ENCODE results near the gene PEAK3.

The PEAK3 gene, protein sequence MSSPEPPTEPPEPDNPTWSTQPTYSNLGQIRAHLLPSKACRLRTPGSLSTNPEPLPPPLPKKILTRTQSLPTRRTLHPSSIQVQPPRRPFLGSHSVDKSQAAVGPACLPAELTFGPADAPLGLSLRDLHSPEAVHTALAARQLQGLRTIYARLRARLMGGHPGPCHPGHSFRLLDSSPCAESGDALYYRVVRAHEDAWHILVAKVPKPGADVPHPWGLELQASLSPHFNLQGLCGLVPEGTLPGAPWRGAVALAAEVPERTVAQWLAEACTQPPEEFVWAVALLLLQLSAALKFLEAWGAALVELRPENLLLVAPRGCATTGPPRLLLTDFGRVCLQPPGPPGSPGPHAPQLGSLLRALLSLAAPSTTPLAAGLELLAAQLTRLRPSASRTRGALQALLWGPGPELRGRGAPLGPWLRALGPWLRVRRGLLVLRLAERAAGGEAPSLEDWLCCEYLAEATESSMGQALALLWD

DNA sequence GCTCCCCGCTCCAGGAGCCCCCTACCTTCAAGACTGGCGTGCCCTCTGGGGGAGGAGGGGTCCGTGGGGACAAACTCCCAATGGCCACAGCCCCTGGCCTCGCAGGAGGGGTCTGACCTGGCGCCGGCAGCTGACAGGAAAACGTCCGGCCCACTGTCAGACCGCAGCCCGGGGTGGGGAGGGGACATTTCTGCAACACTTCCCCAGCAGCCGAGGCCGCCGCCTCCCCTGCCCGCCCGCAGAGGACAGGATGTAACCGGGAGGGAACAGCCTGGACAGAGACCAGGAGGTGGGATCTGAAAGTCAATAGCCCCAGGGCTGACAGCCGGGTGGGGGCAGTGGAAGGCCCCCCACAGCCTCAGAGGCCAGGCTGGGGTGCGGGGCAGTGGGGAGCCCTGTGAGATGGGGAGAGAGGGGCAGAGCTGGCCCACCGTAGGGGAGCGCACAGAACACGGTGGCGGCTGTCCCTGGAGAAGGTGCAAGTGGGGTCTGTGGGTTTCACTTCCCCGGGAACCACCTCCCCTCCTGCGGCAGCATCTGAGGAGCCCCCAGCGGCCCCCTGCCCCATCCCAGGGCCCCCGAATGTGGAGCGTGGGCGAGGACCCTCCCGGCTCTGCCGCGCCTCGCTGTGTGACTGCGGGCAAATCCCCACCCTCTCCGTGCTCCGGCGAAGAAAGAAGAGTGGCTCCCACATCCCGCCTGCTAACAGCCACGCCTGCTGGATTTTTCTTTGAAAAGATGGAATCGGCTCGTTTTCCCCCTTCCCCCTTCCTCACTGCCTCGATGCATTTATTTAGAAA is at the start of gene PEAK3:
PEAK3 (minus strand) TSS at position 114 of the 800 bp plus-strand sequence. CDS start 1,244 bp downstream, outside the sequence.
- no peak for DNase-seq (ENCODE audit: low read depth in 1 of 2, low spot score in 1 of 2)

DNA sequence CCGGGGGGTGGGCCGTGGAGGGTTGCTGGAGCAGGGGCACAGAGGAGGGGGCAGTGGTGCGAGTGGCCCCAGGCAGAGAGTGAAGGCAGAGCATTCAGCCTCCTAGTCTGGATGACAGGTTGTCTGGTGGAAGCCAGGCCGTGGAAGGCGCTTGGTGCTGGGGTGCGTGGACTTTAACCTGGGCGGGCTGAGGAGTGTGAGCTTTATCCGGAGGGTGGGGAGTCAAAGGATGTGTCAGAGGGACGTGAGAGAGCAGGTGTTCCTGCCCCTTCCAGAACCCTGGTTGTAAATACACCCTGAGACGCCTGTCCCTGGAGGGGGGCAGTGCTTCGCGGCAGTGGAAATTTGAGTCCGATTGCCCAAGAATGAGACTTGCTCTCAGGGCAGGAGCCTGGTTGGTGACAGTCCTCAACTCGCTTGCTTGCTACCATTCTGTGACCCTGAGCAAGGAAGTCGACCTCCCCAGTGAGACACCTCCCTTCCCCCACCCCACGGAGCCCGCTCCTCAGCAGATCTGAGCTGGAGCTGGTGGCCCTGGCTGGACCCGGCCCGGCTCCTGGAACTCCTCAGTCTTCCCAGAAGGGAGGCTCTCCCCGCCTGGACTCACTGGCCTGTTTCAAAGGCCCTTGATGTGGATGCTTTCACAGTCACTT is 48.8 kb upstream of the PEAK3 start:
- DNase-seq (ENCODE audit: low read depth in 1 of 2, low spot score in 1 of 2) = no peak

DNA sequence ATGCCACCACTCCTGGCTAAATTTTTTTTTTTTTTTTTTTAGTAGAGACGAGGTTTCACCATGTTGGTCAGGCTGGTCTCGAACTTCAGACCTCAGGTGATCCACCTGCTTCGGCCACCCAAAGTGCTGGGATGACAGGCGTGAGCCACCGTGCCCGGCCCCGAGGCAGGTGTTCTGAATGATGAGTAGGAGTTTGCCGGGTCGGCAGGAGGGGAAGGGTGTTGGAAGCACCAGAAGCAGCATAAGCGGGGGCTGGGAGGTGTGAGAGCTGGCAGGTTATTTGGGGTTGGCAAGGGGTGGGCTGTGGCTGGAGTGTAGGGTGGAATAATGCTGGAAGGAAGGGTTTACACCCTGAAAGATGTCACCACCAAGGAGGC is 48.3 kb upstream of the PEAK3 start:
- no peak for DNase-seq (ENCODE audit: low read depth in 1 of 2, low spot score in 1 of 2)

DNA sequence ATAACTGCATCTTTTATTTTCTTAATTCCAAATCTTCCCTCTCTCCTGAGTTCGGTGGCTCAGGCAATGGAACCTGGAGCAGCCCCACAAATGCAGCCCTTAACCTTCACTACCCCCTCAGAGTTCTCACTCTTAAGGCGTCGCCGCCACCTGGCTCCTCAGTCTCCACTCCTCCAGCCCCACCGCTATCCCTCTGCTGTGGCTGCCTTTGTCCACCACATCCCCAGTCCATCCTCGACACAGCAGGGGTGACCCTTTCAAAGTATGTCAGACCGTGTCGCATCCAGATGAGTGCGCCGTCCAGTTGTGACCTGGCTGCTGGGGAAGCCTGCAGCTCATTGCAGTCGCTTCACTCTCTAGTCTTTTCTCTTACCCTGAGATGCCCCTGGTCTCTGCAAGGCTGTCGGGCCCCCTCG is 47.5 kb upstream of the PEAK3 start:
- DNase-seq (ENCODE audit: low read depth in 1 of 2, low spot score in 1 of 2) = no peak

DNA sequence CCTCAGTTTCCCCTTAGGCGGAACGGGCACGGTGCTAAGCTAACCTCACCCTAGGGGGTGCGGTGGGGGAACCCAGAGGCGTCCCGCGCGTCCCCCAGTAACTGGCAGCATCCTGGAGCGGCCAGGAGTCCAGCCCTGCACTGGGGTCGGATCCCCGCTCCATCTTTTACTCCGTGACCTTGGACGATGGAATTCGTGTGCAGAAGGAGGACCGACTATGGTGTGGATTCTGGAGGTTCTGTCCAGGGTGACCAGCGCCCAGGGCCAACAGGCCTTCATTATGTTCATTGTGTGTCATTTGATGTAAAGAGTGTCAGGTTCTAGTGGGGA is 47.1 kb upstream of the PEAK3 start:
- DNase-seq (ENCODE audit: low read depth in 1 of 2, low spot score in 1 of 2) = no peak

DNA sequence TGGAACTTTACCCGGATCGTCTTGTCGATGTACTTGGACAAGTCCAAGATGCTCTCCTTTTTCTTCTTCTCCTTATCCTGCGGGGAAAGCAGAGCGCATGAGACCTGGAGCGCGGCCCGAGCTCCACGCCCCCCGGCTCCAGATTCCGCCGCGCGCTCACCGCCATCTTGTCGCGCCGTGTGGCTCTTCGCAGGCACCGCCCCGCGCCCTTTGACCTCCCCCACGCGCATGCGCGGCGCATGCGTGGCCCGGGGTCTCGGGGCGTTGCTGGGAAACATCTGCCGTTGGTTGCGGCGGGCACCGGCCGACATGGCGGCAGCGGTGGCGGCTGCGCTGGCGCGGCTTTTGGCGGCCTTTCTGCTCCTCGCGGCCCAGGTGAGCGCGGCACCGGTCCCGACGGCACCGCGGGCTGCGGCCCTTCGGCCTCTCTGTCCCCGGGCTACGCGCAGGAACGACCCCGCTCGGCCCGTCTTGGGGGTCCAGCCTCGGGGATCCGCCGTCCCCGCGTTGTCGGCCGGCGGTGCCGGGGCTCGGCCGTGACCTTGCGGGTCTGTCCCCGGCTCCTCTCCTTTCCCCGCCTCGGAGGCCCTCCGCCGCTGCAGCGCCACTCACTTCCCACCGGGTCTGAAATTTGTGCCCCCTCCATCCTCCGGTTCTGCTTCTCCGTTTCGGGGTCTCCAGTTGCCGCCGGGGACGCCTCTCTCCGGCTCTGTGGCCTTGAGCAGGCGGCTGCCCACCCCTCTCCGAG is 46.6 kb upstream of the PEAK3 start, which contains the start of the genes LSM7 and SPPL2B:
LSM7 (minus strand) TSS at position 186 of the 748 bp plus-strand sequence; CDS start at position 166, 20 bp downstream.
SPPL2B (plus strand) TSS at position 284 of the 748 bp plus-strand sequence; CDS start at position 310, 26 bp downstream.
- DNase-seq (ENCODE audit: low read depth in 1 of 2, low spot score in 1 of 2) = peak; percentile 90 to 94

- no peak for DNase-seq (ENCODE audit: low read depth in 1 of 2, low spot score in 1 of 2)
Measured at GRCh38 chr19:2327773-2328400, 45.9 kb upstream of the PEAK3 start.

GRCh38 chr19:2326699-2327360 is 44.9 kb upstream of the PEAK3 start:
- DNase-seq (ENCODE audit: low read depth in 1 of 2, low spot score in 1 of 2) = no peak

- DNase-seq (ENCODE audit: low read depth in 1 of 2, low spot score in 1 of 2) = no peak
Measured at GRCh38 chr19:2325281-2326046, 43.5 kb upstream of the PEAK3 start.

GRCh38 chr19:2324220-2324948 is 42.4 kb upstream of the PEAK3 start:
- DNase-seq (ENCODE audit: low read depth in 1 of 2, low spot score in 1 of 2) = no peak

DNA sequence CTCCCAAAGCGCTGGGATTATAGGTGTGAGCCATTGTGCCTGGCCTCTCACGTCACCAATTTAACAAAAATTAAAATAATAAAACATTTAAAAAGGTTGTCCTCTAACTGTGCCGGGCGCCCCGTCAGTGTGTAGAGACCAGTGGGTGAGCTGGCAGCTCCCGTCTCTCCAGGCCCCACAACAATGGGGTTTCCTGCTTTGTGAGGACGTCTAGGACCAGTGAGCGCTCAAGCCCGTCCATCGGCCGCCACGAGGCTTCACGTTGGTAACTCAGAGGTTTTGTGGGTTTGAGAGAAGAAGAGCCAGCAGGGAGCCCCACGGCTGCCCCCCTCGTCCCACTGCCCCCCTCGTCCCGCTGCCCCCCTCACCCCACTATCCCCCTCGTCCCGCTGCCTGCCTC is 41.7 kb upstream of the PEAK3 start:
- no peak for DNase-seq (ENCODE audit: low read depth in 1 of 2, low spot score in 1 of 2)

DNA sequence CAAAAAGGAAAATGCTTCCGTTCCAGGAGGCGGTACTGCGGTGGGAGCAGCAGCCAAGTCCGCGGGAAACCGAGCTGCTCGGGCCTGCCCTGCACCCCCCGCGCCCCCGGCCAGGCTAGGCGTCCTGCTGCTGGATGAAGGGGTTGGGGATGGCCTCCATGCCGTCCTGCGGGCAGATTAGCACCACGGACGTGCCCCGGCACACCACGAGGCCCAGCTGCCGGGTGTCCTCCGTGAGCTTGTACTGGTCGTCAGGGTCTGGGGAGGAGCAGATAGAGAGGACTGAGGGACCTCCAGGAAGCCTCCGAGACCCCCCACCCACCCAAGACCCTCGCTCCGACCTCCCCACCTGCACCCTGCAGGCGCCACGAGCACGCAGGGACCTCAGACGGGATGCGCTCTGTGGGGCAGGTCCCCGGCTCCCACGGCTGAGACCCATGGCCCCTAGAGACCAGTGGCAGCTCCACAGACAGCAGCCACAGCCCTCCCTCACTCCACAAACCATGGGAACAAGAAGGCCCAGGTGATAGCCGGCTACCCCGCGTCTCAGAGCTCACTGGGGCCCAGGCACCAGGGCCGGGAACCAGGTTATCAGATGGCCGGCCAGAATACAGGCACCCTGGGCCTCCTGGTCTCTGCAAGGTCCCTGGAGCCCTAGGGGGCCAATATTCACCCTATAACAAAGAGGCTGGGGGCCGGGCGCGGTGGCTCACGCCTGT is 39.7 kb upstream of the PEAK3 start:
- no peak for DNase-seq (ENCODE audit: low read depth in 1 of 2, low spot score in 1 of 2)

DNA sequence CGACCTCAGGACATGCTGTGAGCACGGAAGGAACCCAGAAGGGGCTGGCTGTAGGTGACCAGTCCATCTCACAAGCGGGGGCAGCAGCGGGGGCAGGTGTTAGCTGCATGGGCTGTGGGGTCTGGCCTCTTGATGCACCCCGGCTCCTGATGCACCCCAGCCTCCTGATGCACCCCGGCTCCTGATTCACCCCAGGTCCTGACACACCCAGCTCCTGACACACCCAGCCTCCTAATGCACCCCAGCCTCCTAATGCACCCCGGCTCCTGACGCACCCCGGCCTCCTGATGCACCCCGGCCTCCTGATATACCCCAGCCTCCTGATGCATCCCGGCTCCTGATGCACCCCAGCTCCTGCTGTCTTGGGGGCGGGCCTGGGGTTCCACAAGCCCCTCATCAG is 39.0 kb upstream of the PEAK3 start:
- DNase-seq (ENCODE audit: low read depth in 1 of 2, low spot score in 1 of 2) = no peak

DNA sequence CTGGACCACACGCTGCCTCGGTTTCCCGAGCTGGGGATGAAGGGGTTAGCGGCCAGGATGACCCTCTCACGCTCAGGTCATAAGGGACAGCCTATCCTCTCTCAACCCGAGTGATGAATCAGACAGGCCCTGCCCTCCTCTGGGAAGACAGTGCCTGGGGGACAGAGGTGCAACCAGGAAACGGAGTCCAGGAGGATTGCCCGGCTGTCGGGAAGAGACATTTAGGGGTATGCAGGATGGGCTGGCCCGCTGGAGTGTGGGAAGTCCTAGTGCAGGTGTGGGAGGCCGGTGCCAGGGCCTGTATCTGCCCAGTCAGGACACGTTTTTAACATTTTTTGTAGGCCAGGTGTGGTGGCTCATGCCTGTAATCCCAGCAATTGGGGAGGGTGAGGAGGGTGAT is 38.1 kb upstream of the PEAK3 start:
- DNase-seq (ENCODE audit: low read depth in 1 of 2, low spot score in 1 of 2) = no peak

- DNase-seq (ENCODE audit: low read depth in 1 of 2, low spot score in 1 of 2) = no peak
Measured at GRCh38 chr19:2319551-2319950, 37.6 kb upstream of the PEAK3 start.

GRCh38 chr19:2318923-2319322 is 36.9 kb upstream of the PEAK3 start:
- DNase-seq (ENCODE audit: low read depth in 1 of 2, low spot score in 1 of 2) = no peak

GRCh38 chr19:2317756-2318155 is 35.8 kb upstream of the PEAK3 start:
- no peak for DNase-seq (ENCODE audit: low read depth in 1 of 2, low spot score in 1 of 2)

DNA sequence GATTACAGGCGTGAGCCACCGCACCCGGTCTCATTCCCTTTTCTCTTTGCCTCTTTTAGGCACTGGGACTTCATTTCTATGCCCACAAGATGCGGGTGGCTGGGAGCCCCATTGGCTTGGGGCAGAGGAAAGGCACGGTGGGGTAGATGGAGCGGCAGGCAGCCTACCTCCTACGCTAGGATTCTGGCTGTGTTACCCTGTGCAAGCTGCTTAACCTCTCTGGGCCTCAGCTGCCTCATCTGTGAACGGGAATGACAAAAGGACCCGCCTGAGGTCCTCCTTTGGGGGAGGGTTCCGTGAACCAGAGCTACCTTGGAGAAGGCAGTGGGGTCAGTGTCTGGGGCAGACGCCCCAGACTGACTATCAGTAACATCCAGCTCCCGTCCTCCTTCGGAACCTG is 35.3 kb upstream of the PEAK3 start:
- DNase-seq (ENCODE audit: low read depth in 1 of 2, low spot score in 1 of 2) = no peak
